KMS-11 (cell line): Measurements from ENCODE around the gene JPH3.

Source experiments
- H2AFZ ChIP-seq: fragments of 200-600 bp; sonication (generic); 2 replicates; pipeline ENCODE4 v1.6.1; 2016; ENCODE audit warnings: antibody characterized with exemption, mixed run types, low read depth
- H3K27ac ChIP-seq: fragments of 200-600 bp; sonication (generic); 2 replicates; pipeline ENCODE4 v1.6.1; 2016; ENCODE audit warnings: mild to moderate bottlenecking, mixed run types
- H3K27me3 ChIP-seq: fragments of 200-600 bp; sonication (generic); 2 replicates; pipeline ENCODE4 v1.6.1; 2017; ENCODE audit warnings: mild to moderate bottlenecking, low read depth, mixed run types, moderate library complexity; ENCODE audit not compliant: insufficient read depth
- H3K36me3 ChIP-seq: fragments of 200-600 bp; sonication (generic); 2 replicates; pipeline ENCODE4 v1.6.1; 2017; ENCODE audit warnings: mild to moderate bottlenecking, mixed run types; ENCODE audit not compliant: insufficient read depth
- H3K4me1 ChIP-seq: fragments of 200-600 bp; sonication (generic); 2 replicates; pipeline ENCODE4 v1.6.1; 2016; ENCODE audit warnings: mild to moderate bottlenecking, low read depth, mixed run types; ENCODE audit not compliant: poor library complexity, severe bottlenecking
- H3K4me2 ChIP-seq: fragments of 200-600 bp; sonication (generic); 2 replicates; pipeline ENCODE4 v1.7.0; 2016; ENCODE audit warnings: mild to moderate bottlenecking, mixed run types
- H3K4me3 ChIP-seq: fragments of 200-600 bp; sonication (generic); IDR thresholded peaks from 2 replicates; pipeline ENCODE4 v1.6.1; 2017; ENCODE audit warnings: low read depth, low read length, mixed read lengths; ENCODE audit not compliant: insufficient read depth
- H3K79me2 ChIP-seq: fragments of 200-600 bp; sonication (generic); 2 replicates; pipeline ENCODE4 v1.6.1; 2016; ENCODE audit warnings: low read depth, mixed run types; ENCODE audit not compliant: insufficient read depth
- H3K9ac ChIP-seq: fragments of 200-600 bp; sonication (generic); 2 replicates; pipeline ENCODE4 v1.6.1; 2016; ENCODE audit warnings: mild to moderate bottlenecking, mixed run types
- H4K20me1 ChIP-seq: fragments of 200-600 bp; sonication (generic); 2 replicates; pipeline ENCODE4 v1.6.1; 2016; ENCODE audit warnings: mild to moderate bottlenecking, mixed run types; ENCODE audit not compliant: insufficient read depth
- CTCF ChIP-seq: fragments of 200-600 bp; sonication (generic); conservative IDR thresholded peaks from 2 replicates; pipeline ENCODE4 v1.6.1; 2017; ENCODE audit warnings: low read depth, mild to moderate bottlenecking, antibody characterized with exemption, low read length, moderate library complexity, mixed read lengths

Gene JPH3

GRCh38 chr16:87556941-87557459 lies 45.3 kb upstream of the JPH3 start:
- Histone ChIP-seq H3K79me2 (no peaks in the 10 kb centered on the region), H3K4me1 (no peaks in the 10 kb centered on the region), H3K27ac (no peak overlapping the region), H3K36me3 (no peaks in the 10 kb centered on the region), H3K9ac (no peak overlapping the region), H3K27me3 (peaks cover 76% of the 10 kb centered on the region), H3K4me2 (no peak overlapping the region), H4K20me1 (no peaks in the 10 kb centered on the region), H3K4me3 (no peak overlapping the region), H2AFZ (no peak overlapping the region)
- TF ChIP-seq CTCF = no peak

- H2AFZ ChIP-seq = no peak overlapping the region
- no peak overlapping the region for H3K4me2 ChIP-seq
- H3K36me3 ChIP-seq = no peaks in the 10 kb centered on the region
- H3K27me3 ChIP-seq = peaks cover 61% of the 10 kb centered on the region
- no peaks in the 10 kb centered on the region for H3K4me1 ChIP-seq
- no peak overlapping the region for H3K4me3 ChIP-seq
- H3K27ac ChIP-seq = no peak overlapping the region
- no peak overlapping the region for H3K9ac ChIP-seq
- H3K79me2 ChIP-seq = no peaks in the 10 kb centered on the region
- no peak for TF ChIP-seq CTCF
- H4K20me1 ChIP-seq = no peaks in the 10 kb centered on the region
Measured at GRCh38 chr16:87558682-87559081, 43.6 kb upstream of the JPH3 start.

GRCh38 chr16:87559945-87560344 lies 42.4 kb upstream of the JPH3 start:
- Histone ChIP-seq H3K27ac (no peak overlapping the region), H2AFZ (no peak overlapping the region), H3K27me3 (peaks cover 49% of the 10 kb centered on the region; the same call in 1 of the 2 replicates), H3K9ac (no peak overlapping the region), H3K4me3 (no peak overlapping the region), H3K36me3 (no peaks in the 10 kb centered on the region), H4K20me1 (no peaks in the 10 kb centered on the region), H3K4me2 (no peak overlapping the region), H3K4me1 (no peaks in the 10 kb centered on the region), H3K79me2 (no peaks in the 10 kb centered on the region)
- no peak for TF ChIP-seq CTCF

- no peaks in the 10 kb centered on the region for H3K36me3 ChIP-seq
- H3K4me1 ChIP-seq = no peaks in the 10 kb centered on the region
- no peak for TF ChIP-seq CTCF
- no peaks in the 10 kb centered on the region for H4K20me1 ChIP-seq
- H3K4me3 ChIP-seq = no peak overlapping the region
- no peak overlapping the region for H3K9ac ChIP-seq
- no peak overlapping the region for H2AFZ ChIP-seq
- H3K79me2 ChIP-seq = no peaks in the 10 kb centered on the region
- H3K27ac ChIP-seq = no peak overlapping the region
- H3K27me3 ChIP-seq = peaks cover 42% of the 10 kb centered on the region; the same call in 1 of the 2 replicates
- no peak overlapping the region for H3K4me2 ChIP-seq
Measured at GRCh38 chr16:87560428-87561199, 41.7 kb upstream of the JPH3 start.
